HAP-1 (cell line): Measurements from ENCODE around the gene GRHL1.
"Not testable (repeated sequence)": the region's sequence is repeated elsewhere in the genome, so short reads cannot be mapped to it uniquely, and the experiment has no call there.

Source experiments
- DNase-seq, 2 experiments: peaks; one replicate each; pipeline ENCODE4 v3.0.0-alpha.2; 2016 to 2020; ENCODE audit warnings: low spot score in 2 of 2
- H3K27me3 ChIP-seq: fragments of 250-450 bp; sonication (Bioruptor Pico); 2 replicates; pipeline ENCODE4 v1.5.1; 2020; ENCODE audit warnings: low read depth, mild to moderate bottlenecking, moderate library complexity
- H3K36me3 ChIP-seq: fragments of 250-450 bp; sonication (Bioruptor Pico); replicated peaks from 2 replicates; pipeline ENCODE4 v1.5.1; 2020; ENCODE audit warnings: mild to moderate bottlenecking
- H3K4me1 ChIP-seq: fragments of 250-450 bp; sonication (Bioruptor Pico); 2 replicates; pipeline ENCODE4 v1.5.1; 2020; ENCODE audit warnings: mild to moderate bottlenecking
- H3K4me3 ChIP-seq: fragments of 250-450 bp; sonication (Bioruptor Pico); 2 replicates; pipeline ENCODE4 v1.5.1; 2020; ENCODE audit warnings: mild to moderate bottlenecking, moderate library complexity
- H3K9me3 ChIP-seq: fragments of 250-450 bp; sonication (Bioruptor Pico); 2 replicates; pipeline ENCODE4 v1.5.1; 2020; ENCODE audit warnings: mild to moderate bottlenecking, moderate library complexity
- in situ Hi-C: fragments of 300-500 bp; cut with MboI; formaldehyde crosslinking; loops from 3 replicates; pipeline ENCODE4 v1.14.3; 2020; ENCODE audit warnings: low sequenced_read_pairs, inconsistent platforms, mixed read lengths

The GRHL1 gene

DNA sequence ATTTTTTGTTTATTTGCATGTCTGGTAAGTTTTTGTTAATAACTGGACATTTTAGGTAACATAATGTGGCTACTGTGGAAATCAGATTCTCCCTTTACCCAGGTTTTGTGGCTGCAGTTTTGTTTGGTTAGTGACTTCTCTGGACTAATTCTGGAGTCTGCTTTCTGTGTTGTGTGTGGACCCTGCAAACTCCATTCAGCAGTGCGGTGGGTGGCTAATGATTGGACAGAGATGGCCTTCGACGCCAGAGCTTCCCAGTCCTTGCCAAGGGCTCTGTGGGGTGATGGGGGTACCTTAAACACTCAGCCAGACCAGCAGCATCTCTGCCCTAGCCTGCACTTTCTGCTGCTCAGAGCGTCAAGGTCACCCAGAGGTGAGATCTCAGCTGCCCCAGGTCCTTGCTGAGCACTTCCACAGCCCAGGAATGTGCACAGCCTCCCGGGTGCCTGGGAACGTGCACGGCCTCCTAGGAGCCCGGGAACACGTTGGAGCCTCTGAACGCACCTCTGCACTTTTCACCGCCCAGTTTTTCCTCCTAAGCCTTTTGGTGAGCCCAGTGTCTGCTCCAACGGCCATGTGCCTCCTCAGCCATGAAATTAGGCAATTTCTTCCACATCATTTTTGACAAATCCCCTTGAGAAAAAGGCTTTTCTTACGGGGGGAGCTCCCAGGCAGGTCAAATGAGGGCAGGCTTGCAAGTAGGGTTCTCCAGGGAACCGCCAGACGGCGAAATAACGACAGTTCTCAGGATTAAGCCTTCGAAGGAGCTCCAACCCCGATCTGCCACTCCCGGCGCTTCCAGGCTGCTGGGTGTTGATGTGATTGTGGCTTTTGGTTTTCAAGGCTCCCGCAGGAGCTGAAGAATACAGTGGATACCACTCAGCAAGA, 56.7 kb downstream of the GRHL1 start:
- no peaks in the 10 kb centered on the region for H3K4me1 ChIP-seq
- no peaks in the 10 kb centered on the region for H3K36me3 ChIP-seq
- in situ Hi-C loops: no loop called here
- no peak for DNase-seq
- H3K27me3 ChIP-seq: no peaks in the 10 kb centered on the region
- H3K9me3 ChIP-seq: no peaks in the 10 kb centered on the region
- no peak overlapping the region for H3K4me3 ChIP-seq

GRCh38 chr2:10008809-10009176, 57.3 kb downstream of the GRHL1 start:
- H3K4me3 ChIP-seq: no peak overlapping the region
- no peaks in the 10 kb centered on the region for H3K27me3 ChIP-seq
- no peak for DNase-seq
- H3K9me3 ChIP-seq: no peaks in the 10 kb centered on the region
- no peaks in the 10 kb centered on the region for H3K4me1 ChIP-seq
- in situ Hi-C loops: no loop called here
- H3K36me3 ChIP-seq: no peaks in the 10 kb centered on the region

DNA sequence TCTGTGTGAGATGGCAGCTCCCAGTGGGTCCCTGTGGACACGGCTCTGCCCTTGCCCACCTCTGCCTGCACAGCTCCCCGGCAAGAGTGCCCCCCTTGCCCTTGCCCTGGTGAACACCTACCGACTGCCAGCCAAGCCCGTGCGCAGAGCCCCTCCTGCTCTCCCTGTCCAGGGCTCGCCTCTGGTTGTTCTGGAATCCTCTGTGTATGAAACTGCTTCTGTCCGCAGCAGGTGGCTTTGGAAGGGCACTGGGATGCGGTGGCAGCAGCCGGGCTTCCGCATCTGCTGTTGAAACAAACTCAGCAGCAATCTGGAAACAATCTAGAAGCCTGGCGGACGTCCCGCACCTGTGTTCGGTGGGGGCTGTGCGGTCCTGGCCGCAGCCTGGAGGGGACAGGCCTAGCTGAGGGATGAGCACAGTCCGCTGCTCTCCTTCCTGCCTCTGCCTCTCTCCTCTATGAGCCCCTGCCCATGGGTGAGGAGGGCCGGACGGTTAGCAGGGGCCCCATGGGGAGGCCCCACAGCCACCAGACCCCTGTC, 57.8 kb downstream of the GRHL1 start:
- in situ Hi-C loops: no loop called here
- no peak for DNase-seq
- Histone ChIP-seq H3K36me3 (no peaks in the 10 kb centered on the region), H3K4me3 (no peak overlapping the region), H3K4me1 (no peaks in the 10 kb centered on the region), H3K9me3 (no peaks in the 10 kb centered on the region), H3K27me3 (no peaks in the 10 kb centered on the region)

DNA sequence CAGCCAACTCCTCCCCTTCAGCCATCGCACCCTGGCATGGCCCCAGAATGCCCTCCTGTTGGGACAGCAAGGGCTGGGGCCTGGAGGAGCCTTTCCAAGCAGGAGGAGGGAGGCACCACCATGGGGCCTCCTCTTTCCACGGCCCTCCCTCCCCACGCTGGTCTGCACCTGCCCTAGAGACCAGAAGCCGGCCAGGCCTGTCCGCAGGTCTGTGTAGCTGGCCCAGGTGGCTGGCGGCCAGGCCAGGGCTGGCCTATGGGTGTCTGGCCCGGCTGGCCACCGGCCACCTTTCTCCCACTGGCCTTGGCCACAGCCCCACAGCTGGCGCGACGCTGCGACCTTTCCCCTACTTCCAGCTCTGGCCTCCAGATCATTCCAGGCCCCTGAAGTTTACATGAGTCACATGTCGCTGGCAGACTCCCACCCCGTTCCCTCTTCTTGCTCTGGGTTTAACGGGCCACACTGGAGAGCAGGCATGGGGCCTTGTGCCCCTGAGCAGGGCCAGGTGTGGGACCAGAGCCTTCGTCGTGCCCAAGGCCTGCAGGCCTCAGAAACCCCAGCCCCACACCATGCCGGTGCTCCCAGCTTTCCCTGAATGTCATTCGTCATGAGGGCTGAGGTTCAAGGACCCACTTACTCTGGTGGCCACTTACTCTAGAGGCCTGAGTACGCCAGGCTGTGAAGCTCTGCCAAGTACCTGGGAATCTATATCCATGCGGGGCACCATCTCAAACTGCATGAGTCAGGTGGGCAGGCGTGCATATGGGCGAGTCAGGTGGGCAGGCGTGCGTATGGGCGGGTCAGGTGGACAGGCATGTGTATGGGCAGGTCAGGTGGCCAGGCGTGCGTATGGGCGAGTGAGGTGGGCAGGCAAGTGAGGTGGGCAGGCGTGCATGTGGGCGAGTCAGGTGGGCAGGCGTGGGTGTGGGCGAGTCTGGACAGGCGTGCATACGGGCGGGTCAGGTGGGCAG, 58.6 kb downstream of the GRHL1 start:
- Histone ChIP-seq H3K4me1 (no peaks in the 10 kb centered on the region), H3K27me3 (no peaks in the 10 kb centered on the region), H3K4me3 (no peak overlapping the region), H3K36me3 (no peaks in the 10 kb centered on the region), H3K9me3 (no peaks in the 10 kb centered on the region)
- in situ Hi-C loops: no loop called here
- no peak for DNase-seq

DNA sequence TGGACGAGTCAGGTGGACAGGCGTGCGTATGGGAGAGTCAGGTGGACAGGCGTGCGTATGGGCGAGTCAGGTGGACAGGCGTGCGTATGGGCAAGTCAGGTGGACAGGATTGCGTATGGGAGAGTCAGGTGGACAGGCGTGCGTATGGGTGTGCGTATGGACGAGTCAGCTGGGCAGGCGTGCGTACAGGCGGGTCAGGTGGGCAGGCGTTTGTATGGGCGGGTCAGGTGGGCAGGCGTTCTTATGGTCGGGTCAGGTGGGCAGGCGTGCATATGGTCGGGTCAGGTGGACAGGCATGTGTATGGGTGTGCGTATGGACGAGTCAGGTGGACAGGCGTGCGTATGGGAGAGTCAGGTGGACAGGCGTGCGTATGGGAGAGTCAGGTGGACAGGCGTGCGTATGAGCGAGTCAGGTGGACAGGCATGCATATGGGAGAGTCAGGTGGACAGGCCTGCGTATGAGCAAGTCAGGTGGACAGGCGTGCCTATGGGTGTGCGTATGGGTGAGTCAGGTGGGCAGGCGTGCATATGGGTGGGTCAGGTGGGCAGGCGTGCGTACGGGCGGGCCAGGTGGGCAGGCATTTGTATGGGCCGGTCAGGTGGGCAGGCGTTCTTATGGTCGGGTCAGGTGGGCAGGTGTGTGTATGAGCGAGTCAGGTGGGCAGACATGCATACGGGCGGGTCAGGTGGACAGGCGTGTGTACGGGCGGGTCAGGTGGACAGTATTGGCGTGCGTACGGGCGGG, 59.5 kb downstream of the GRHL1 start:
- in situ Hi-C loops, H3K4me3 ChIP-seq, H3K4me1 ChIP-seq, H3K9me3 ChIP-seq, H3K36me3 ChIP-seq, DNase-seq, H3K27me3 ChIP-seq: not testable (repeated sequence)

DNA sequence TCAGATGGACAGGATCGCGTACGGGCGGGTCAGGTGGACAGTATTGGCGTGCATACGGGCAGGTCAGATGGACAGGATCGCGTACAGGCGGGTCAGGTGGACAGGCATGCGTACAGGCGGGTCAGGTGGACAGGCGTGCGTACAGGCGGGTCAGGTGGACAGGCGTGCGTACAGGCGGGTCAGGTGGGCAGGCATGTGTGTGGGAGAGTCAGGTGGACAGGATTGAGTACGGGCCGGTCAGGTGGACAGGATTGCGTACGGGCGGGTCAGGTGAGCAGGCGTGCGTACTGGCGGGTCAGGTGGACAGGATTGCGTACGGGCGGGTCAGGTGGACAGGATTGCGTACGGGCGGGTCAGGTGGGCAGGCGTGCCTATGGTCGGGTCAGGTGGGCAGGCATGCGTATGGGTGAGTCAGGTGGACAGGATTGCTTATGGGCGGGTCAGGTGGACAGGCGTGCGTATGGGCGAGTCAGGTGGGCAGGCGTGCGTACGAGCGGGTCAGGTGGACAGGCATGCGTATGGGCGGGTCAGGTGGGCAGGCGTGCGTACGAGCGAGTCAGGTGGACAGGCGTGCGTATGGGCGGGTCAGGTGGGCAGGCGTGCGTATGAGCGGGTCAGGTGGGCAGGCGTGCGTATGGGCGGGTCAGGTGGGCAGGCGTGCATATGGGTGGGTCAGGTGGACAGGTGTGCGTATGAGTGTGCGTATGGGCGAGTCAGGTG, 60.3 kb downstream of the GRHL1 start:
- H3K36me3 ChIP-seq, H3K4me1 ChIP-seq, H3K9me3 ChIP-seq, H3K27me3 ChIP-seq, H3K4me3 ChIP-seq, DNase-seq, in situ Hi-C loops: not testable (repeated sequence)

DNA sequence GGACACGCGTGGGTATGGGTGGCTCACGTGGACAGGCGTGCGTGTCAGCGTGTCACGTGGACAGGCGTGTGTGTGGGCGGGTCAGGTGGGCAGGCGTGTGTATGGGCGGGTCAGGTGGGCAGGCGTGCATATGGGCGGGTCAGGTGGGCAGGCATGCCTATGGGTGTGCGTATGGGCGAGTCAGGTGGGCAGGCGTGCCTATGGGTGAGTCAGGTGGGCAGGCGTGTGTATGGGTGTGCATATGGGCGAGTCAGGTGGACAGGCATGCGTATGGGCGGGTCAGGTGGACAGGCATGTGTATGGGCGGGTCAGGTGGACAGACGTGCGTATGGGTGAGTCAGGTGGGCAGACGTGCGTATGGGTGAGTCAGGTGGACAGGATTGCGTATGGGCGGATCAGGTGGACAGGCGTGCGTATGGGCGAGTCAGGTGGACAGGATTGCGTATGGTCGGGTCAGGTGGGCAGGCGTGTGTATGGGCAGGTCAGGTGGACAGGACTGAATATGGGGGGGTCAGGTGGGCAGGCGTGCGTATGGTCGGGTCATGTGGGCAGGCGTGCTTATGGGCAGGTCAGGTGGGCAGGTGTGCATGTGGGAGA, 61.0 kb downstream of the GRHL1 start:
- H3K4me3 ChIP-seq, H3K4me1 ChIP-seq, in situ Hi-C loops, H3K36me3 ChIP-seq, DNase-seq, H3K9me3 ChIP-seq, H3K27me3 ChIP-seq: not testable (repeated sequence)

DNA sequence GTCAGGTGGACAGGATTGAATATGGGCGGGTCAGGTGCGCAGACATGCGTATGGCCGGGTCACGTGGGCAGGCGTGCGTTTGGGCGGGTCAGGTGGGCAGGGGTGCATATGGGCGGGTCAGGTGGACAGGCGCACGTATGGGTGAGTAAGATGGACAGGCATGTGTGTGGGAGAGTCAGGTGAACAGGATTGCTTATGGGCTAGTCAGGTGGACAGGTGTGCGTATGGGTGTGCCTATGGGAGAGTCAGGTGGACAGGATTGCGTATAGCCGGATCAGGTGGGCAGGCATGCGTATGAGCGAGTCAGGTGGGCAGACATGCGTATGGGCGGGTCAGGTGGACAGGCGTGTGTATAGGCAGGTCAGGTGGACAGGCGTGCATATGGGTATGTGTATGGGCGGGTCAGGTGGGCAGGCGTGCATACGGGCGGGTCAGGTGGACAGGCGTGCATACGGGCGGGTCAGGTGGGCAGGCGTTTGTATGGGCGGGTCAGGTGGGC, 61.5 kb downstream of the GRHL1 start:
- H3K9me3 ChIP-seq: no peaks in the 10 kb centered on the region
- no peaks in the 10 kb centered on the region for H3K36me3 ChIP-seq
- no peaks in the 10 kb centered on the region for H3K4me1 ChIP-seq
- no peaks in the 10 kb centered on the region for H3K27me3 ChIP-seq
- no peak for DNase-seq
- in situ Hi-C loops: no loop called here
- H3K4me3 ChIP-seq: no peak overlapping the region

DNA sequence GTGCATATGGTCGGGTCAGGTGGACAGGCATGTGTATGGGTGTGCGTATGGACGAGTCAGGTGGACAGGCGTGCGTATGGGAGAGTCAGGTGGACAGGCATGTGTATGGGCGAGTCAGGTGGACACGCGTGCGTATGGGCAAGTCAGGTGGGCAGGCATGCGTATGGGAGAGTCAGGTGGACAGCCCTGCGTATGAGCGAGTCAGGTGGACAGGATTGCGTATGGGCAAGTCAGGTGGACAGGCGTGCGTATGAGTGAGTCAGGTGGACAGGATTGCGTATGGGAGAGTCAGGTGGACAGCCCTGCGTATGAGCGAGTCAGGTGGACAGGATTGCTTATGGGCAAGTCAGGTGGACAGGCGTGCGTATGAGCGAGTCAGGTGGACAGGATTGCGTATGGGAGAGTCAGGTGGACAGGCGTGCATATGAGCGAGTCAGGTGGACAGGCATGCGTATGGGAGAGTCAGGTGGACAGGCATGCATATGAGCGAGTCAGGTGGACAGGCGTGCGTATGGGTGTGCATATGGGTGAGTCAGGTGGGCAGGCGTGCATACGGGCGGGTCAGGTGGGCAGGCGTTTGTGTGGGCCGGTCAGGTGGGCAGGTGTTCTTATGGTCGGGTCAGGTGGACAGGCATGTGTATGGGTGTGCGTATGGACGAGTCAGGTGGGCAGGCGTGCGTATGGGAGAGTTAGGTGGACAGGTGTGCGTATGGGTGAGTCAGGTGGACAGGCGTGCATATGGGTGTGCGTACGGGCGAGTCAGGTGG, 62.3 kb downstream of the GRHL1 start:
- H3K4me1 ChIP-seq, H3K4me3 ChIP-seq, in situ Hi-C loops, DNase-seq, H3K36me3 ChIP-seq, H3K9me3 ChIP-seq, H3K27me3 ChIP-seq: not testable (repeated sequence)

- in situ Hi-C loops: no loop called here
- no peak overlapping the region for H3K4me3 ChIP-seq
- H3K27me3 ChIP-seq: 0 out of 2 replicates have a peak, but pooled peaks cover 2% of the 10 kb centered on the region
- no peaks in the 10 kb centered on the region for H3K9me3 ChIP-seq
- DNase-seq: no peak
- H3K36me3 ChIP-seq: no peaks in the 10 kb centered on the region
- H3K4me1 ChIP-seq: no peaks in the 10 kb centered on the region
Observed at GRCh38 chr2:10014418-10015190, 63.1 kb downstream of the GRHL1 start.

GRCh38 chr2:10015376-10015989, 64.0 kb downstream of the GRHL1 start:
- H3K9me3 ChIP-seq, H3K27me3 ChIP-seq, H3K4me3 ChIP-seq, DNase-seq, H3K4me1 ChIP-seq, H3K36me3 ChIP-seq, in situ Hi-C loops: not testable (repeated sequence)
